Endothelial cell of umbilical vein (primary cell): ENCODE measurements around the gene PDHA1. TPM values are rescaled to one million over a fixed set of nuclear protein-coding genes. Genes with fewer than 3 reads are reported as not detected.

Source experiments
- BruUV-seq: library from RNA; stranded (reverse); fragments of 400-500 nt; replicated peaks from 2 replicates; lab custom pipeline; 2021; lab: Mats Ljungman, UMichigan
- CTCF ChIA-PET: fragments of 300-600, 350-600 bp; sonication (Branson Sonifier 250); formaldehyde crosslinking; loops from one replicate; lab custom pipeline; 2021; ENCODE audit warnings: antibody characterized with exemption, inconsistent platforms; lab: Charles Lee
- POLR2A ChIA-PET: fragments of 300-600, 350-600 bp; sonication (Branson Sonifier 250); formaldehyde crosslinking; loops from one replicate; lab custom pipeline; 2021; ENCODE audit warnings: antibody characterized with exemption, inconsistent platforms; lab: Charles Lee
- DNase-seq: peaks from one replicate; pipeline ENCODE4 v3.0.0-alpha.2; 2011; ENCODE audit warnings: low read depth, low spot score
- FAIRE-seq: peaks from 2 replicates; lab custom pipeline; 2011; peaks lifted over from hg19 to GRCh38; lab: Jason Lieb, UNC
- H2AFZ ChIP-seq: 2 replicates; pipeline ENCODE4 v1.6.0; 2012; ENCODE audit warnings: low read depth, low read length, control low read depth, inconsistent platforms
- H3K27ac ChIP-seq: 2 replicates; pipeline ENCODE4 v1.5.1; 2011; ENCODE audit warnings: low read depth, mild to moderate bottlenecking, control low read depth, low read length, moderate library complexity; ENCODE audit not compliant: insufficient read depth
- H3K27me3 ChIP-seq, 2 experiments: 2 replicates each; pipeline versions ENCODE4 v1.6.0 to v1.6.1; 2011; ENCODE audit warnings: low read length in 2 of 2, mixed read lengths in 1 of 2; ENCODE audit not compliant: control insufficient read depth in 2 of 2, insufficient read depth in 2 of 2
- H3K36me3 ChIP-seq, 2 experiments: 2 replicates in 1 of 2; 3 replicates in 1 of 2; pipeline ENCODE4 v1.5.1; 2011; ENCODE audit warnings: low read length in 2 of 2, mild to moderate bottlenecking in 1 of 2, moderate library complexity in 1 of 2; ENCODE audit not compliant: control insufficient read depth in 2 of 2, insufficient read depth in 2 of 2; ENCODE audit errors: extremely low read depth in 1 of 2
- H3K4me1 ChIP-seq: 3 replicates; pipeline ENCODE4 v1.5.1; 2011; ENCODE audit warnings: mild to moderate bottlenecking, low read length; ENCODE audit not compliant: control insufficient read depth, insufficient read depth; ENCODE audit errors: extremely low read depth
- H3K4me2 ChIP-seq: 2 replicates; pipeline ENCODE4 v1.6.1; 2011; ENCODE audit warnings: low read length, control low read depth, mixed read lengths; ENCODE audit not compliant: insufficient read depth
- H3K4me3 ChIP-seq, 3 experiments: fragments of 200-600 bp in 1 of 3; sonication (generic), shearing (Covaris generic) in 1 of 3; replicated peaks in 1 of 3; 2 replicates each; pipeline ENCODE4 v1.5.1; 2011 to 2016; ENCODE audit warnings: control low read depth in 3 of 3, low read length in 3 of 3, mild to moderate bottlenecking in 2 of 3, inconsistent platforms in 1 of 3, low read depth in 1 of 3, moderate library complexity in 1 of 3; ENCODE audit not compliant: insufficient read depth in 1 of 3
- H3K79me2 ChIP-seq: 2 replicates; pipeline ENCODE4 v1.6.0; 2012; ENCODE audit warnings: low read length, inconsistent platforms; ENCODE audit not compliant: control insufficient read depth, insufficient read depth
- H3K9ac ChIP-seq: replicated peaks from 2 replicates; pipeline ENCODE3; 2011; ENCODE audit warnings: low read length, control low read depth; ENCODE audit not compliant: insufficient read depth; ENCODE audit errors: extremely low read depth
- H3K9me1 ChIP-seq: replicated peaks from 3 replicates; pipeline ENCODE4 v1.6.0; 2011; ENCODE audit warnings: mild to moderate bottlenecking, low read length; ENCODE audit not compliant: control insufficient read depth, insufficient read depth; ENCODE audit errors: extremely low read depth
- H3K9me3 ChIP-seq: replicated peaks from 2 replicates; pipeline ENCODE4 v1.5.1; 2012; ENCODE audit warnings: low read length, inconsistent platforms; ENCODE audit not compliant: control insufficient read depth, insufficient read depth
- H4K20me1 ChIP-seq: replicated peaks from 2 replicates; pipeline ENCODE3; 2011; ENCODE audit warnings: mild to moderate bottlenecking, low read length; ENCODE audit not compliant: control insufficient read depth, insufficient read depth; ENCODE audit errors: extremely low read depth
- CTCF ChIP-seq, 2 donors: IDR thresholded peaks; 1 replicate in 1 of 2; 2 replicates in 1 of 2; pipeline ENCODE4 v1.5.1; 2011; ENCODE audit warnings: low read length in 2 of 2, mild to moderate bottlenecking in 2 of 2, moderate library complexity in 2 of 2, control low read depth in 1 of 2, inconsistent platforms in 1 of 2, low read depth in 1 of 2; ENCODE audit not compliant: insufficient read depth in 1 of 2; ENCODE audit errors: extremely low read depth in 1 of 2
- EZH2 ChIP-seq: IDR thresholded peaks from 2 replicates; pipeline ENCODE4 v1.6.1; 2012; ENCODE audit warnings: borderline replicate concordance, low read depth, mild to moderate bottlenecking, moderate library complexity, low read length, inconsistent platforms; ENCODE audit not compliant: severe bottlenecking
- FOS ChIP-seq: IDR thresholded peaks from 2 replicates; pipeline ENCODE4 v1.6.1; 2011; ENCODE audit warnings: mild to moderate bottlenecking, low read length, moderate library complexity, borderline replicate concordance; ENCODE audit not compliant: insufficient read depth
- GATA2 ChIP-seq: IDR thresholded peaks from 2 replicates; pipeline ENCODE4 v1.7.0; 2011; ENCODE audit warnings: low read depth, mild to moderate bottlenecking, moderate library complexity, mixed read lengths, low read length; ENCODE audit not compliant: insufficient read length, insufficient read depth
- JUN ChIP-seq: IDR thresholded peaks from 2 replicates; pipeline ENCODE4 v1.6.1; 2011; ENCODE audit warnings: borderline replicate concordance, low read depth; ENCODE audit not compliant: insufficient read length, insufficient read depth
- MAX ChIP-seq: IDR thresholded peaks from 2 replicates; pipeline ENCODE4 v1.6.1; 2011; ENCODE audit not compliant: insufficient read depth, insufficient read length
- MYC ChIP-seq: IDR thresholded peaks from one replicate; pipeline ENCODE4 v1.6.1; 2011; ENCODE audit warnings: mild to moderate bottlenecking, low read depth, low read length
- POLR2A ChIP-seq: IDR thresholded peaks from 2 replicates; pipeline ENCODE4 v1.6.1; 2012; ENCODE audit warnings: low read depth, mild to moderate bottlenecking, control low read depth, low read length
- POLR2AphosphoS5 ChIP-seq: IDR thresholded peaks from 2 replicates; pipeline ENCODE4 v1.6.1; 2012; ENCODE audit warnings: low read depth, mild to moderate bottlenecking, control low read depth, low read length, moderate library complexity; ENCODE audit not compliant: insufficient read depth
- dilution Hi-C: fragments of 300-500 bp; cut with MboI; formaldehyde crosslinking; loops from one replicate; pipeline ENCODE4 v1.15.0; 2019; ENCODE audit warnings: low sequenced_read_pairs; ENCODE audit not compliant: extremely low pct_ligation_motif_present
- intact Hi-C: fragments of 100-400 bp; cut with micrococcal nuclease; formaldehyde crosslinking; loops from one replicate; pipeline ENCODE4 v1.10.0; 2022
- polyA plus RNA-seq, 4 experiments: library from polyadenylated mRNA; depleted of rRNA in 3 of 4; stranded (reverse) in 3 of 4; unstranded in 1 of 4; fragments of >200 nt; gene quantifications; 2 replicates each; pipeline versions ENCODE4 v1.2.1 to v1.2.3, GENCODE V29; 2011 to 2012; ENCODE audit warnings: missing spikeins in 1 of 4
- total RNA-seq: library from RNA; stranded (reverse); gene quantifications from 2 replicates; pipeline ENCODE4 v1.2.3, GENCODE V29; 2021

The PDHA1 gene
- total and polyA plus RNA-seq, 2 donors (not counting 3 experiments of a cell fraction or from before 2014, with no cell fraction given) = 76.8 to 138 TPM

GRCh38 chrX:19334945-19335626 is 8.6 kb upstream of the PDHA1 start:
- no peak overlapping the region for H3K4me2 ChIP-seq
- ChIA-PET CTCF (interaction anchor here (0.6 to 1.5 kb wide), 4 partner anchors 13 to 1616 kb away, joined by 3 to 19 read pairs (median 7); no protein-coding TSS in a partner anchor), POLR2A (no interaction called here)
- peak; percentile 14 to 47 for TF ChIP-seq CTCF (IDR thresholded peaks at IDR 0.05; ENCODE audit: extremely low read depth in 1 of 2, insufficient read depth in 1 of 2, low read depth in 1 of 2, low read length in 2 of 2)
- TF ChIP-seq POLR2AphosphoS5 = no peak
- no peaks in the 10 kb centered on the region for H3K9me1 ChIP-seq
- FAIRE-seq (peak; percentile 63), DNase-seq (peak; percentile 4)
- H3K36me3 ChIP-seq = no peaks in the 10 kb centered on the region
- H3K9me3 ChIP-seq = no peaks in the 10 kb centered on the region
- BruUV-seq = no TSS peak
- H3K4me3 ChIP-seq = no peak overlapping the region
- no peaks in the 10 kb centered on the region for H3K79me2 ChIP-seq
- H3K27ac ChIP-seq = no peak overlapping the region
- no peaks in the 10 kb centered on the region for H3K4me1 ChIP-seq
- no peak overlapping the region for H3K9ac ChIP-seq
- no peaks in the 10 kb centered on the region for H3K27me3 ChIP-seq
- dilution Hi-C loops = loop anchor here (25.0 kb wide), 1 partner anchor 923 kb away; no protein-coding TSS in a partner anchor
- no peak overlapping the region for H2AFZ ChIP-seq
- intact Hi-C loops = loop anchor here (1.0 to 10.0 kb wide), 5 partner anchors 294 to 944 kb away; partner anchors contain the start of gene RS1
- H4K20me1 ChIP-seq = no peaks in the 10 kb centered on the region

- Histone ChIP-seq H3K27ac (no peak overlapping the region), H3K79me2 (peaks cover 28% of the 10 kb centered on the region), H3K9me1 (no peaks in the 10 kb centered on the region), H3K4me3 (no peak overlapping the region), H3K27me3 (no peaks in the 10 kb centered on the region), H3K9me3 (no peaks in the 10 kb centered on the region), H3K4me2 (no peak overlapping the region), H2AFZ (peak overlapping the region; percentile 94), H3K4me1 (peaks cover 11% of the 10 kb centered on the region), H3K36me3 (no peaks in the 10 kb centered on the region), H3K9ac (no peak overlapping the region), H4K20me1 (no peaks in the 10 kb centered on the region)
- intact Hi-C loops (loop anchor here (2.0 to 5.0 kb wide), 2 partner anchors 360 to 1606 kb away; partner anchors contain the start of genes PHKA2 and SCML1), dilution Hi-C loops (loop anchor here (25.0 kb wide), 1 partner anchor 930 kb away; no protein-coding TSS in a partner anchor)
- ChIA-PET POLR2A (no interaction called here), CTCF (interaction anchor here (1.0 kb wide), 1 partner anchor 9 kb away, joined by 4 read pairs; no protein-coding TSS in a partner anchor)
- TF ChIP-seq MYC (no peak), POLR2AphosphoS5 (no peak), FOS (no peak), MAX (no peak), EZH2 (no peak), GATA2 (no peak), CTCF (IDR thresholded peaks at IDR 0.05; ENCODE audit: extremely low read depth in 1 of 2, insufficient read depth in 1 of 2, low read depth in 1 of 2, low read length in 2 of 2) (no peak), POLR2A (no peak), JUN (no peak)
- no TSS peak for BruUV-seq
- FAIRE-seq = peak; percentile 75
- DNase-seq = no peak
Measured at GRCh38 chrX:19342331-19342906, 1.3 kb upstream of the PDHA1 start.
